HEK293 (cell line): ENCODE results near the gene PRPF38B.
A peak's percentile ranks its signal among the peaks of the same experiment; 100 is the strongest.

Experiments used
- CTCF ChIP-seq: fragments of 450-650 bp; formaldehyde crosslinking; IDR thresholded peaks from 2 replicates; pipeline ENCODE4 v1.5.1; 2016; ENCODE audit warnings: missing biosample characterization, missing genetic modification characterization
- GFI1B ChIP-seq: fragments of 450-650 bp; formaldehyde crosslinking; IDR thresholded peaks from 2 replicates; pipeline ENCODE4 v1.5.1; 2016; ENCODE audit warnings: missing biosample characterization, missing genetic modification characterization
- KLF8 ChIP-seq: fragments of 450-650 bp; formaldehyde crosslinking; IDR thresholded peaks from 2 replicates; pipeline ENCODE4 v1.5.1; 2016; ENCODE audit warnings: missing biosample characterization, missing genetic modification characterization
- PRDM10 ChIP-seq: fragments of 450-650 bp; formaldehyde crosslinking; IDR thresholded peaks from 2 replicates; pipeline ENCODE4 v1.5.1; 2016; ENCODE audit warnings: missing biosample characterization, missing genetic modification characterization
- ZFHX2 ChIP-seq: fragments of 450-650 bp; formaldehyde crosslinking; conservative IDR thresholded peaks from 2 replicates; pipeline ENCODE4 v1.5.1; 2016; ENCODE audit warnings: missing biosample characterization, missing genetic modification characterization
- ZNF112 ChIP-seq: fragments of 450-650 bp; formaldehyde crosslinking; IDR thresholded peaks from 2 replicates; pipeline ENCODE4 v1.5.0; 2017; ENCODE audit warnings: missing biosample characterization, missing genetic modification characterization
- ZNF223 ChIP-seq: fragments of 450-650 bp; formaldehyde crosslinking; IDR thresholded peaks from 2 replicates; pipeline ENCODE4 v1.5.1; 2016; ENCODE audit warnings: missing biosample characterization, missing genetic modification characterization
- ZNF324 ChIP-seq: fragments of 450-650 bp; formaldehyde crosslinking; IDR thresholded peaks from 2 replicates; pipeline ENCODE4 v1.5.1; 2016; ENCODE audit warnings: missing biosample characterization, missing genetic modification characterization
- ZNF777 ChIP-seq: fragments of 450-650 bp; formaldehyde crosslinking; IDR thresholded peaks from 2 replicates; pipeline ENCODE4 v1.5.1; 2017; ENCODE audit warnings: missing biosample characterization, missing genetic modification characterization, borderline replicate concordance

DNA sequence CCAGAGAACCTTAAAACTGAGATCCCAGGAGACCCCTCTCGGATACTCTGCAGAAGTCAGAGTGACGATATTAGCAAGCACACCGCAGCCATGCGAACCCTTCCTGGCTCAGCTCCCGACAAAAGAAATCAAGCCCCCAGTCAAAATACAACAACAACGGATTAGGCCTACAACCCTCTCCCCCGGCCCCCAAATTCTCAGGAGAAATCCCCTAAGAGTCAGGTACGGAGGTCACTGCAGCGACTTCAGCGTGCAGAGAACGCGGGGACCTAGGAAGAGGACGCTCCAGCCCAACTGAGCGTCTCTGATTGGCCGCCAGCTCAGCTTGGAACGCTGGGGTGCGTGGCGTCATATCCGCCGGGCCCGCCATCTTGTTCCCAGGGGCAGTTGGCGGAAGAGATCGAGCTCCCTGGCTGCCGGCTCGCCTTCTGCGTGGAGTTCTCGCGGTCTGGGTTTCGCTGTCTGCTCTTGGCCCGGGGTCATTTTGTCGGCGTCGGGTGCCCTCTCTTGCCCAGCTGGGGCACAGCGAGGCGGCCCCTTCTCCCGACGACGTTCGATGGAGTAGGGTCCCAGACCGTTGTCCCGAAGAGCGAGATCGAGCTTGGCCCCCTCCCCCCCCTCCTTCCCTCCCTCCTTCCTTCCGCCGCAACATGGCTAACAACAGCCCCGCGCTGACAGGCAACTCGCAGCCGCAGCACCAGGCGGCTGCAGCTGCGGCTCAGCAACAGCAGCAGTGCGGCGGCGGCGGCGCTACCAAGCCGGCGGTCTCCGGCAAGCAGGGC is at the start of gene PRPF38B:
- no peak for TF ChIP-seq CTCF
- TF ChIP-seq PRDM10 (tag by site-specific recombination): no peak
- TF ChIP-seq ZNF777 (tag by site-specific recombination): no peak
- TF ChIP-seq ZNF223: no peak
- no peak for TF ChIP-seq KLF8 (tag by site-specific recombination)
- TF ChIP-seq ZFHX2 (tag by site-specific recombination): no peak
- TF ChIP-seq ZNF324 (tag by site-specific recombination): peak; percentile 77; the same call in 1 of the 2 replicates
- TF ChIP-seq ZNF112 (tag by site-specific recombination): no peak
- no peak for TF ChIP-seq GFI1B (tag by site-specific recombination)
